ENCODE results near the gene MAP4K2. TPM values are rescaled to one million over a fixed set of nuclear protein-coding genes. Genes with fewer than 3 reads are reported as not detected.

MAP4K2 gene
- total and polyA plus RNA-seq, 12 donors: 4.6 to 19.9 (median 8.4) TPM

GRCh38 chr11:64799256-64799622 lies 3.8 kb downstream of the MAP4K2 start:
- Histone ChIP-seq H3K27ac (peak overlapping the region in 1 of 10 donors; percentile 9), H3K36me3 (peaks cover 0 to 46% (median 0%) of the 10 kb centered on the region in 9 donors)

GRCh38 chr11:64796757-64797541 lies 6.1 kb downstream of the MAP4K2 start:
- no peaks in the 10 kb centered on the region for H3K27me3 ChIP-seq
- H3K9me3 ChIP-seq: no peaks in the 10 kb centered on the region
- no peak for TF ChIP-seq CTCF (IDR thresholded peaks at IDR 0.05)
- no peak for DNase-seq
- intact Hi-C loops (cut with DNase I): no loop called here
- no peak for ATAC-seq
- H3K4me1 ChIP-seq: peaks cover 0 to 43% (median 10%) of the 10 kb centered on the region in 9 donors
- H3K36me3 ChIP-seq: peaks cover 0 to 51% (median 0%) of the 10 kb centered on the region in 9 donors
- WGBS, 2 donors: 90 to 96% methylated on average over 19 of the region's 19 CpGs
- no peak overlapping the region for H3K4me3 ChIP-seq
- no peak overlapping the region for H3K27ac ChIP-seq

More at GRCh38 chr11:64799256-64799622, 3.8 kb downstream of the MAP4K2 start:
- DNase-seq (no peak), ATAC-seq (no peak)
- no peaks in the 10 kb centered on the region for H3K9me3 ChIP-seq
- peaks cover 13 to 42% (median 24%) of the 10 kb centered on the region in 9 donors for H3K4me1 ChIP-seq
- intact Hi-C loops (cut with DNase I): no loop called here
- no peak overlapping the region for H3K4me3 ChIP-seq
- no peaks in the 10 kb centered on the region for H3K27me3 ChIP-seq
- no peak for TF ChIP-seq CTCF (IDR thresholded peaks at IDR 0.05)
- WGBS, 2 donors: 83 to 87% methylated on average over 7 of the region's 7 CpGs

DNA sequence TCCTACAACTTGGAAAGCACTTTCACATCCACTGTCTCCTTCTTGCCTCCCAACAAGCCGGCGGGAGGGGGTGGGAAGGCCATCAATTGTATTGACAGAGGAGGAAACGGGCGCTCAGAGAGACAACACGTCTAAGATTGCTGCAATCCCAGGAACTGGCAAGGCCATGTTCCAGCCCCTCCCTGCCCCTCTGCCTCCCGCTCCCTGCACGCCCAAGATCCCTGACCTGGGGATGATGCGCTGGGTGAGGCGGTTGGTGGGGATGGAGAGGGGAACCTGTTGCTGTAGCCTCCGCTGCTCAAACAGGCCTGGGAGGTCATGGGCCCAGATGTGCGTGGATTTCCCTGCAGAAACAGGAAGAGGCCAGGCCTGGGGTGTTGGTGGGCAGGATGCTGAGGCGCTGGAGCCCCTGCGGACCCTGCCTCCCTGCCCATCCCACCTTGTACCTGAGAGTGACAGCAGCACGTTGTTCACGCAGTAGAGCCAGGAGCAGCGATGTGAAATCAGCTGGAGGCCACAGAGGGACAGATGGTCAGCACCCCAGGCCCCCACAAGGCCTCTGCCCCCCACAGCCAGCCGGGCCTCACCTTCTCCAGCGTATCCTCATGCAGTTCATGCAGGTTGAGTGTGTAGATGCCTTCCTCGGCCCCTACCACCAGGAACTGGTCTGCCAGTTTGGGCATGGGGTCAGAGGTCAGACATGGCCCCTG lies 6.8 kb downstream of the MAP4K2 start:
- H3K4me1 ChIP-seq: peaks cover 0 to 35% (median 8%) of the 10 kb centered on the region in 9 donors
- no peaks in the 10 kb centered on the region for H3K27me3 ChIP-seq
- no peak overlapping the region for H3K27ac ChIP-seq
- H3K36me3 ChIP-seq: peaks cover 0 to 57% (median 1%) of the 10 kb centered on the region in 9 donors
- no peak for DNase-seq
- WGBS, 2 donors: 81 to 84% methylated on average over 19 of the region's 19 CpGs
- H3K4me3 ChIP-seq: no peak overlapping the region
- TF ChIP-seq CTCF (IDR thresholded peaks at IDR 0.05): no peak
- intact Hi-C loops (cut with DNase I): no loop called here
- no peaks in the 10 kb centered on the region for H3K9me3 ChIP-seq
- no peak for ATAC-seq

- WGBS, 2 donors: 91 to 96% methylated on average over 10 of the region's 10 CpGs
- Histone ChIP-seq H3K27me3 (no peaks in the 10 kb centered on the region), H3K36me3 (peaks cover 0 to 67% (median 7%) of the 10 kb centered on the region in 9 donors), H3K4me1 (peaks cover 0 to 21% (median 4%) of the 10 kb centered on the region in 9 donors), H3K4me3 (no peak overlapping the region), H3K27ac (peak overlapping the region in 2 of 10 donors; percentile 68 to 80), H3K9me3 (no peaks in the 10 kb centered on the region)
- no peak for TF ChIP-seq CTCF (IDR thresholded peaks at IDR 0.05)
- intact Hi-C loops (cut with DNase I): no loop called here
- DNase-seq: no peak
- no peak for ATAC-seq
Observed at GRCh38 chr11:64794526-64794925, 8.5 kb downstream of the MAP4K2 start.

Data from heart right ventricle (tissue), 16 donors.